HEK293 (cell line): ENCODE measurements around the gene PLEKHG2.

Experiments
- ZNF354C ChIP-seq: fragments of 450-650 bp; formaldehyde crosslinking; IDR thresholded peaks from 2 replicates; pipeline ENCODE4 v1.5.1; 2016; ENCODE audit warnings: missing biosample characterization, missing genetic modification characterization, low read depth, borderline replicate concordance
- ZNF423 ChIP-seq: fragments of 450-650 bp; formaldehyde crosslinking; IDR thresholded peaks from 2 replicates; pipeline ENCODE4 v1.5.1; 2016; ENCODE audit warnings: missing biosample characterization, missing genetic modification characterization
- ZNF501 ChIP-seq: fragments of 450-650 bp; formaldehyde crosslinking; IDR thresholded peaks from 2 replicates; pipeline ENCODE4 v1.5.1; 2016; ENCODE audit warnings: missing biosample characterization, missing genetic modification characterization

DNA sequence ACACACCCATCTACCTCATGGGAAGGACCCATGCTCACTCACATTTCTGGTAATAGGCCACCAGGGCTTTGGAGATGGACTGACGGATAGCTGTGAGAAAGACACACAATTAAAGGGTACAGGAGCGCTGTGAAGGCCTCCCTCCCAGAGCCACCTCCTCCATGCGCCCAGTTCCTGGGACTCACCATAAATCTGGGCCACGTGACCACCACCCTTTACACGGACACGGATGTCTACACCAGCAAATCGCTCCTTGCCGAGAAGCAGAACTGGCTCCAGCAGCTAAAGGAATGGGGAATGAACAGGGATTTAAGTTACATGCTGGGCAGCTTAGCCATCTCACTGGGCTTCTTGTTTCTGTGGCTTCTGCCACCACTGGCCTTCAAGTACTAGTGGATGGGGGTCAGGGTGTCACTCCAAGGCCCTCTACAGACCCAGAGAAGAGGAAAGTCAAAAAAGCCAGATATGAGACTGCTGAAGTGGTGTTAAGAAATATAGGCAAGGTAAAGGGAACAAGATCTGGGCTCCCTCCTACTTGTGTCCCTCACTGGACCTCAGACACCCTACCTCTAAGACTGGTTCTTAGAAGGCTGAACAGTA lies 21.1 kb downstream of the PLEKHG2 start:
- TF ChIP-seq ZNF423 (no peak), ZNF501 (tag by site-specific recombination) (no peak), ZNF354C (tag by site-specific recombination) (no peak)
